ENCODE results near the gene CD8B.

The CD8B gene

DNA sequence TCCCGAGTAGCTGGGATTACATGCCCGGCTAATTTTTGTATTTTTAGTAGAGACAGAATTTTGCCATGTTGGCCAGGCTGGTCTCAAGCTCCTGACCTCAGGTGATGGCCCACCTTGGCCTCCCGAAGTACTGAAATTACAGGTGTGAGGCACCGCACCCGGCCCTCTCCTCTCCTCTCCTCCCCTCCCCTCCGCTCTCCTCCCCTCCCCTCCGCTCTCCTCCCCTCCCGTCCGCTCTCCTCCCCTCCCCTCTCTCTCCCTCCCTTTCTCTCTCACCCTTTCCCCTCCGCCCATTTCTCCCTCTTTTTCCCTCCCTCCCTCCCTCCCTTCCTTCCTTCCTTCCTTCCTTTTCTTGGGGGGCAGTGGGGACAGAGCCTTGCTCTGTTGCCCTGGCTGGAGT lies 28.4 kb downstream of the CD8B start:
- no peak for DNase-seq

DNA sequence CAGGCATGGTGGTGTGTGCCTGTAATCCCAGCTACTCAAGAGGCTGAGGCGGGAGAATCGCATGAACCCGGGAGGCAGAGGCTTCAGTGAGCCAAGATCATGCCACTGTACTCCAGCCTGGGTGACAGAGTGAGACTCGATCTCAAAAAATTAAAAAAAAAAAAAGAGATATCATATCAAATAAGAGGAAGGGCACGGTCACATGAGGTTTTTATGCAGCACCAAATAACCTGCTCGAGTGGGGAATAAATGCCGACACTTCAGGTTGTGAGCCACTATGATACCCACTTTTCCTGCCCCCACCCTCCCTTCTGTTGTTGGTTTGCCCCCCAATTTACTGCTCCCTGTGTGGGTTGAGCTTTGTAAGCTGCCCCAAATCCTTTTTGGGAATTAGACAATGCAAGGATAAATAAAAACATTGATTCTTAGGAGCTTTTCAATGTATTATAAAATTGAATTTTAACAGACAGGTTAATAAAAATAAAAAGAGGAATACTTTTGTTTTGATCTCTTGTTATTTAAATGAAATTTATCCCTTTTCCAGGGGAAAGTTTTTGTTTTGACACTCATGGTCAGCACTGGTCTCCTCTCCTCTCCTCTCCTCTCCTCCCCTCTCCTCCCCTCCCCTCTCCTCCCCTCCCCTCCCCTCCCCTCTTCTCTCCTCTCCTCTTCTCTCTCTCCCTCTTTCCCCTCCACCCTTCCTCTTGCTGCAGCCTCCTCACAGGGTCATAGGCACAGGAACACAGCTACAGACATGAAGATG lies 29.2 kb downstream of the CD8B start:
- no peak for DNase-seq

DNA sequence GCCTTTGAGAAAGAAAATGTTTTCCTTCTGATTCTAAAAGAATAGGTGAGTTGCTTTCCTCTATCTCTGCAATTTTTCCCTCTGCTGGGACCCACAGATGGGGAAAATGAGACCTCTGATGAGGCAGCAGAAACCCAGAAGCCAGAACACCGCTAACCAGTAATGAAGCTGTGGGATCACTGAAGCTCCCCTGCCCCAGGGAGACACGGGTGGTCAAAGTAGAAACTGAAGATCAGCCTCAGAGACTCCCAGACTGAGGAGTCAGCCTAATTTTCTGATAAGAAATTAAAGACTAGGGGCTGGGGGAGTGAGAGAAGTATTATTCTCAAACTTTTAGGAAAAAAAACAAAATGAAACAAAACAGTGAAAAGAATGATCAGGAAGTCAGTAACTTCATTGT lies 30.1 kb downstream of the CD8B start:
- no peak for DNase-seq

DNA sequence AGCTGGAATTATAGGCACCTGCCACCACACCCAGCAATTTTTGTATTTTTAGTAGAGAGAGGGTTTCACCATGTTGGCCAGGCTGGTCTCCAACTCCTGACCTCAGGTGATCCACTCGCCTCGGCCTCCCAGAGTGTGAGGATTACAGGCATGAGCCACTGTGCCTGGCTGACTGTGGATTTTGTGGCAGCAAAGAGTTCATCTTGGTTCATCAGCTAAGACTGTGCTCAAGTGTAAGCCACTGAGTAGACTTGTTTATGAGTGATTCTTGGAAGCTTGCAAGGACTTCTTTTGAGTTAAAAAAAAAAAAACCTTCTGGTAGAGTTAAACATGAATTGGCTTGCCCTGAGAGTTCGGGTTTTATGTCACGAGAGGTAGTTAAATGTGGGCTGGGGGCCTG lies 34.7 kb downstream of the CD8B start:
- no peak for DNase-seq

DNA sequence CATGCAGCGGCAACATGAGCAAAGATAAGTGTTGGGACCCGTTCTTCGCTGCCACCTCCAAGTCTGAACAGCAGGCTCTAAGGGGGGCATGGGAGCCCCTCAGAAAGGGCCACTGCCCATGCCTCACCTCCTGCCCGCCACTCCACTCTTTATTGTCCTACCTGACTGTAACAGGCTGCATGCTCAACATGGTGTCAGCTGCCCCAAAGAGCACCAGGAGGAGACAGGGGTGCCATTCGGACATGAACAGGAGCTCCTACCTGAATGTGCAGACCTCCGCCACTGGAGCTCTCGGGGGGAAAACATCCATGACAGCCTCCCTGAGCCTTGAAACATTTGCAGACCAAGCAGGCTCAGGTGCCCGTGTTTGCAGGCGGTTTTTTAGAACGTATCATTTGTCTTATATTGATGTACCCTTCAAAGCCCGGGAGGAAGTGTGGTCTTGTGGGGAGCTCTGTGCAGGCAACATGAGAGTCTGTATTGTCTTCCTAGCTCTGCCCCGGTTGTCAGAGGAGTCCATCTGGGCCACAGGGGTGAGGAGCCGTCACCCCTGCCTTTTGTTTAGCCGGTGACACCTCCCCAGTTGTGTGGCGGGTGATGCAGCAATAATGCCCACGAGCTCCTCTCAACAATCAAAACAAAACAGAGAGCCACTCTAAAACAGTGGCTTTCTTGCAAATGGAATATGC lies 35.8 kb downstream of the CD8B start:
- no peak for DNase-seq

DNA sequence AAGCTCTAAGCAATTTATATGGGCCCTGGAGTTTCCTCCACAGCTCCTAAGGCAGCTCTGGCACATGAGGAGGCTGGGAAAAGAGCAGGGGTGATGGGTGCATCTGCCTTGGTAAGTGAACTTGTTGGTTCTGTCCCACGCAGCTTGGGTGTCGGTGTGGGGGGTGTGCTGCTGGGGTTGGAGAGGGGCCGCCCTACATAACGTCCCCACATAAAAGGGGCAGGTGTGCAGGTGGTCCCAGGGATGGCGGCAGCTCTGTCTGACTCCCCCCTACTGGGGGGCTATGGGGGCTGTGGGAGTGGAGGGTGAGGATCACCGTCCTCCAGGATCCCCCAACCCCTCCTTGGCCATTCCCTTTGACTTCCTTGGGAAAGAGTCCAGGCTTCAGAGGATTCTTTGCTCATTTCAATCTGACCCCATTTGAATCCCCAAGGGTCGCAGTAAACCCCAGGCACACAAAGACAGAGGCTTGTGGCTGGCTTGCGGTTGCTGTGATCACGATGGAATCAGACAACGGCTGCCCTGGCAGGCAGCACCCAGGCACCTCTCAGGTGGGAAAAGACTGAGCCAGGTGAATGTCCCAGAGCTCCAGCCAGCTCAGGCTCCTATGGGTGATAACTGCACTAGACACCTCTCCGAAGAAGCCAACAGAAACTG lies 36.5 kb downstream of the CD8B start:
- DNase-seq: no peak

DNA sequence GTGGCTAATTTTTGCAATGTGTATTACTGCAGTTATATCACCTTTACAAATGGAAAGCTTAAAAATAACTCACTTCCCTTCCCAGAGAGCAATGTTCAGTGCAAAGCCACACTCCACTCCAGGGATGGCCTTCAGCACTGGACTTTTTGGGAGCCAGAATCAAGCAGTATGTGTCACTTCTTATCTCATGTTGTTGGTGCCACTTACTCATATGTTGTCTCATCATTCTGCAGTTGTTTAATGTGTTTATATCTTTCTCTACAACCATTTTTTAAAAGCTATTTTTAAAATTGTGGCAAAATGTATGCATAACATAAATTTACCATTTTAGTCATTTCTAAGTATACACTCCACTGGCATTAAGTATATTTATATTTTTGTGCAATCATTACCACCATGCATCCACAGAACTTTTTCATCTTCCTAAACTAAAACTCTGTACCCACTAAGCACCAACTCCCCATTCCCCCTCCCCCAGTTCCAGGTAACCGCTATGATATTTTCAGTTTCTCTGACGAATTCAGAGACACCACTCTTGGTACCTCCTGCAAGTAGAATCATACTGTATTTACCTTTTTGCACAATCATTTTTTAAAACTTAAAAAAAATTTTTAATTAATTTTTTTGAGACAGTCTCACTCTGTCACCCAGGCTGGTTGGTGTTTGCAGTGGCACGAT lies 38.9 kb downstream of the CD8B start:
- DNase-seq: no peak

DNA sequence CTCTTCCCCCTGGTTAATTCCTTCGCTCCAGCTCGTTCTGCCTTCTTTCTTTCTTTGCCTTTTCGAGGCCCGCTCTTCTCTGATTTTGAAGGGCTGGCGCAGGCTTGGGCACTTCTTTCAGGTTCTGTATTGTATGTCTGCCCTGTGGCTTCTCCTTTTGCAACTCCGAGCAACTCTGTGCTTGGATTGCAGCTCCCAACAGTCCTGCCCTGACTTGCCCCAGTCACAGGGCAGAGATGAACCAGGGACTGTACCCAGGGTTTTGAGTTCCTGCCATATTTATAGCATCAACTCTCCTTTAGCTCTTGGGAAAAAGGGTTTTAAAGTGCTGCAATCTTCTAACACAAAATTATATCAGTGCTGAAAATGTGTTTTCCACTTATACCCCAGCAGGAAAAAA lies 39.8 kb downstream of the CD8B start:
- no peak for DNase-seq

DNA sequence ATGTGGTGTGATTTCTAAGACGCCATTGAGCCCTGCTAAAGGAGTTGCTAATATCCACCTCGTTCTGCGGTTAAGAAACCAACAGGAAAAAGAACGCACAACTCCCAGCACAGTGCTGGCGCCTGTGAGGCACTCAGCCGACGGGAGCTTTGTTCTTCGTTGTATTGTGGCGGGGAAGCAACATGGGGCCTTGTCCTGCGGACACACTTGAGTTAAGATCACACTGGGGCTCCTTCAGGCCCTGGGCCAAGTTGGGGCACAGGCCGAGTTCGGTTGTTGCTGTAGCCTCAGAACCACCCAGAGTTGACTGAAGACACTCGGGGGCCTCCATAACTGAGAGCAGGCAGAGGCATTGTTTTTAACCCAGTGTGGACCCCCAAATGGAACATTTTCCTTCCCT lies 40.4 kb downstream of the CD8B start:
- DNase-seq: no peak

DNA sequence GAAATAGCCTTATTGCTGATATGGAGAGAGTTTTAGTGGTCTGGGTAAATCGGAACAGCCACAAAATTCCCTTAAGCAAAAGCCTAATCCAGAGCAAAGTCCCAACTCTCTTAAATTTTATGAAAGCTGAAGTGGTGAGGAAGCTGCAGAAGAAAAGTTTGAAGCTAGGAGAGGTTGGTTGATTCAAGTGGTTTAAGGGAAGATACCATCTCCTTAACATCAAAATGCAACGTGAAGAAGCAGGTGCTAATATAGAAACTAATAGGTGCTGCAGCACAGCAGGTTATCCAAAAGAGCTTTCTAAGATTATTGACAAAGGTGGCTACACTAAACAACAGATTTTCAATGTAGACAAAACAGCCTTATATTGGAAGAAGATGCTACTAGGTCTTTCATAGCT lies 42.7 kb downstream of the CD8B start:
- DNase-seq: no peak

DNA sequence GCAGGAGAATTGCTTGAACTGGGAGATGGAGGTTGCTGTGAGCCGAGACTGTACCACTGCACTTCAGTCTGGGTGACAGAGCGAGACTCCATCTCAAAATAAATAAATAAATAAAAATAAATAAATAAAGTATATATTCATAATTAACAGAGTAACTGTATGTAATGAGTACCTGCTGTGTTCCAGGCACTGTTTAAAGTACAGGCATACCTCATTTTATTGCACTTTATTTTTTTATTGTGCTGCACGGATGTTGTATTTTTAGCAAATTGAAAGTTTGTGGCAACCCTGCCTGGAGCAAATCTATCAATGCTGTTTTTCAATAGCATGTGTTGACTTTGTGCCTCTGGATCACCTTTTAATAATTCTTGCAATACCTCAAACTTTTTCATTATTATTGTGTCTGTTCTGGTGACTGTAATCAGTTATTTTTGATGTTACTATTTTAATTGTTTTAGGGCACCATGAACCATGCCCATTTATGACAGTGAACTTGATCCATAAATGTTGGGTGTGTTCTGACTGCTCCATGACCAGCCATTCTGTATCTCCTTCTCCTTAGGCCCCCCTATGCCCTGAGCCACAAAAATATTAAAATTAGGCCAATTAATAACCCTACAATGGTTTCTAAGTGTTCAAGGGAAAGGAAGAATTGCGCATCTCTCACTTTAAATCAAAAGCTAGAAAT lies 43.4 kb downstream of the CD8B start:
- DNase-seq: no peak

DNA sequence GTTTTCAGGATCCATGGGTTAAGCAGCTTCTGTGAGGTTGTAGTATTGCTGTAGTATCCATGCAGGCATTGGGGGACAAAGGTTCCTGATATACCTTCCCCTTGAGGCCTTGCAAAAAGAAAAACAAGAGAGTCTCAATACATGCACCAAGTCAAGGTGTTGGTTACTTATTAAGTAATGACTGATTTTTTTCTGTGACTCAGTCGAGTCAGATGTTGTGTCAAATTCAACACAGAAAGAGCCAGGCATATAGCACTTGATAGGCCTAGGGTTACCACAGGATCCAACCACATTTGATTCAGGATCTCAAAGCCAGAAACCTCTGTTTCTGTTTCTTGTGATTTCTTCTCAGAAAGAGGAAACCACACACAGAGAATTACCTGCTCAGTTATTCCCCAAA lies 46.1 kb downstream of the CD8B start:
- DNase-seq: no peak

DNA sequence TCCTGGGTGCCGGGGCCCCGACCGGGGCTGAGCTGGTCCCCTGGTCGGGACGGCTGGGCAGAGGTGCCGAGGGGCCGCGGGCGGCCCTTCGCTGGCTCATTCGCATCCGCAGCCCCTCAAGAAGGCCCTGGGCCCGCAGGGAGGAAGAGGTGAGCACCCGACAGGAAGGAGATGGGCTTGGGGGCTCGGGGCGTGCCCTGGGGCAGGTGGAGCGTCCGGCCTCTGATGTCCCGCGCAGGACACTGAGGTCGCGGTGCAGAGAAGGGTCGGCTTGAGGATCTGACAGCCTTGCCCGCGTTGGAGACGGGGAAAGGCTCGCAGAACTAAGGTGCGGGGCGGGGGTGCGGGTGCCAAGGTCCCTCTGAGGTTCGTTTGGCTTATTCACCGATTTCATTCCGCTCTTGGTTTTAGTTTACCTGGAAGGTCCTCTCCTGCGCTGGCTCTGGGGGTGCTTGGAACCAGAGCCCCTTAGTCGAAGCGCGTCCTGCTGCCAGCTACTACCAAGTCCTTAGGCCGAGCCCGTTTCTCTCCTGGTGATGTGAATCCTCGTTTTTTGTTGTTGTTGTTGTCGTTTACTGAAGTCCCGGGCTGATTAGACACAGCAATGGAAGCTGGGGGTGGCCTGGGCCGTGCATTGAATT lies 52.1 kb downstream of the CD8B start:
- no peak for DNase-seq

DNA sequence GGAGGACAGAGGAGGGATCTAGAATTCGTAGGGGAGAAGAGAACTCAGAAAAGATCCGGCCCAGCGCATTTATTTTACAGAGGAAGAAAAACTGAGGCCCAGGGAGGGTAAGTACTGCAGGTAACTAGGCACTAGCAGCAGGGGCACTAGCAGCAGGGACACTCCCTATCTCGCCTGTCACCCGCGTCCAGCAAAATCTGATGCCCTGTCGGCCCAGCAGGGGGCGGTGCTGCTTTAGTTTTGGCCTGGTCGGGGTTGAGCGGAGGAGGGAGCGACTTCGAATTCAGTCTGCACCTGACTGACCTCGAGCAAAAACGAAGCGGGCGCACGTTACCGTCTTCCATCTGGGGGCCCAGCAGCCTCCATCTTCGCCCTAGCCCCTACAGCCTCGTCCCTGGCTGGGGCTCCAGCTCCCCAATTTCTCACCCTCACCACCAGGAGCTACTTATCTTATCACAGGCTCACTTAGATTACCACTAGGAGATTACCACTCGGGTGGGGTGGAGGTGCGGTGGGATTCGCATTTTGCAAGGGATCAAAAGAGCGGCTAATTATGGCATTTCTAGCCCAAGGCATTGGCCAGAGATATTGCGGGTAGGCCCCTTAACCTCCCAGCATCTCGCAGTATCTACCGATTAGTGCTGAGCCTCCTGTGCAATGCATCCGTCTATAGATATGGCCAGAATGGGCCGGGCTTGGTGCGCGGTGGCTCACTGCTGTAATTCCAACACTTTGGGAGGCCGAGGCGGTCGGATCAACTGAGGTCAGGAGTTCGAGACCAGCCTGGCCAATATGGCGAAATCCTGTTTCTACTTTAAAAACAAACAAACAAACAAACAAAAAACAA lies 53.1 kb downstream of the CD8B start:
- DNase-seq: peak; percentile 65

DNA sequence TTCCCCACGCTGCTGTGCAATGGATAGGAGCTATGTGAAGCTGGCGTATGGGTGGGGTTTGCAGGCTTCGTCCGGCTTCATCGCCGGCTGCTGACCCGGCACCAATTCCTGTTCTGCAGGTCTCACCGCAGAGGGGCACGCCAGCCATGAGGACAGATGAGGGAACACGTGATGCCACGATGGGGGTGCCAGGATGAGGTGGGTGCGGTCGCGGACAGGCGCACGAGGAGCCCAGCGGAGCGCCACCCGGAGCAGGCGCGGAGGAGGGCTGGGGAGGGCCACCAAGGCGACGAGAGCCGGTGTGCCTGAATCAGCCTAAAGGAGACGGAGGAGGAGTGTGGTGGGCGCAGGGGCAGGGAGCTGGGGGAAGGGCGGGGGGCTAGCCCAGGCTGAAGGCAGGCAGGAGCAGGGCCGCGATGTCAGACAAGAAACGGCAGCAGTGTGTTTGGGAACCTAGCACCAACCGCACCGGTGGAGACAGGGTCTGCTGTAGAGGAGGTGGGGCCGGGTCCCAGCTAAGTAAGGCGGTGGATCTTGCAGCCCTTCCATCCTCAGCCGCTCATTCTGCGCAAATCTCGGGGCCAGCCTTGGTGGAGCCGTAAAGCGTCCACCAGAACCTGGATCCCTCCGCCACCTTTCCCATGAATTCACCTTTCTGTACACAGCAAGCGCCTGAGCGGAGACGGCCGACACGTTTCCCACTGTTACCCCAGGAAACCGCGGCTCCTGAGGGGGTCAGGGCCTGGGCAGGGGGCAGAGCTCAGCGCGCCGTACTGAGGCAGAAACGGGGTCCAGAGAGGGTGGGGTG lies 54.0 kb downstream of the CD8B start:
- peak; percentile 37 for DNase-seq

DNA sequence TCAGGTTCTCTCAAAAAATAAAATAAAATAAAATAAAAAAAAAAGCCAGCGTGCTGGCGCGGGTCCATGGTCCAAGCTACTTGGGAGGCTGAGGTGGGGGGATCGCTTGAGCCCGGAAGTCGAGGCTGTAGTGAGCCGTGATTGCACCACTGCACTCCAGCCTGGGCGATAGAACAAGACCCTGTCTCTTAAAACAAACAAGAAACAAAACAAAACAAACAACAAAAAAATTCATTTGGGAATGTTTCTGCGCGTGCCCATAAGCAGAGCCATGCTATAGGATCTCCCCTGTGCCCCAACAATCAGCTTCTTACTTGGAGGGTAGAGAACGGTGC lies 54.6 kb downstream of the CD8B start:
- DNase-seq: no peak

DNA sequence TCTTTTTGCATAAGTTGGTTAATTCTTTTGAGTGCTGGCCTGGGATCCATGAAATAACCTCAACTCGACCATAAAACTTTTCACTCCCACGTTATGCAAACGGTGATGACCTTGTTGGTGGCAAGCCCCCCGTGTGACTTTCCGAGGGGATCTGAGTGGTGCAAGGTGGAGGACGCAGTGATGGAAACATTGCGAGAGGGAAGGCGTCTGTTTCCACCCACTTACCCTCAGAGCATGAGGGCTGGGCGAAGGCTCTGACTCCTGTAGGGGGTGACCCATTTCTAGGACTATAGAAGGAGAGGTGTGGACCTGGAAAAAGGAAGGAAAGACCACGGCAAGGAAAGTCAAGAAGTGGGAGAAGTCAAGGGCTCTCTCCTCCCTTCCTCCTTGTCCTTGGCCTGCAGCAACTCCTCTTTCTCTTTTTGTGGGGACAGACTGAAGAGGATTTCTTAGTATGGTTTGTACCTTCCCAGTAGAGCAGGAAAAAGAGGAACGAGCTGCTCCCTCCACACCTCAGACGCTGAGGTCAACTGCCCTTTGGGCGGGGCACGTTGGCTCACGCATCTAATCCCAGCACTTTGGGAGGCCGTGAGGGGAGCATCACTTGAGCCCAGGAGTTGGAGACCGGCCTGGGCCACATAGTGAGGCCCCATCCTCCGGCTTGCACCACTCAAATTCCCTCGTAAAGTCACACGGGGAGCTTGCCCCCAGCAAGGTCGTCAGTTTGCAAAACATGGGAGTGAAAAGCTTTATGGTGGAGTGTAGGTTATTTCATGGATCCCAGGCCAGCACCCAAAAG lies 55.4 kb downstream of the CD8B start:
- no peak for DNase-seq

DNA sequence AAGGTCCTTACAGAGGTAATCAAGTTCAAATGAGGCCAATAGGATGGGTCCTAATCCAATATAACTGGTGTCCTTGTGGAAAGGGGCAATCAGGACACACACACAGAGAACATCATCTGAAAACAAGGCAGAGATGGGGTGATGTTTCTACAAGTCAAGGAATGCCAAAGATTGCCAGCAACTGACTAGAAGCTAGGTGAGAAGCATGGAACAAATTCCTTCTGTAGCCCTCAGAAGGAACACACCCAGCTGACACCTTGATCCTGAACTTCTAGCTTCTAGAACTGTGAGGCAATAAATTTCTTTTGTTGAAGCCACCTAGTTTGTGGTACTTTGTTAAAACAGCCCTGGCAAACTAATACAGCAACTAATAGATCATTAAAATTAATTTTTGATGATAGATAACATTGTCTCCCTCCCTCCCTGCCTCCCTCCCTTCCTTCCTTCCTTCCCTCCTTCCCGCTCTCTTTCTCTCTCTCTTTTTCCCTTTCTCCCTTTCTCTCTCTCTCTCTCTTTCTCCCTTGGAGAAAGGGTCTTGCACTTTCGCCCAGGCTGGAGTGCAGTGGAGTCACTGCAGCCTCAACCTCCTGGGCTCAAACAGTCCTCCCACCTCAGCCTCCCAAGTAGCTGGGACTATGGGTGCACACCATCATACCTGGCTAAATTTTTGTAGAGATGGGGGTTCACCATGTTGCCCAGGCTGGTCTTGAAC lies 60.7 kb downstream of the CD8B start:
- DNase-seq: no peak

DNA sequence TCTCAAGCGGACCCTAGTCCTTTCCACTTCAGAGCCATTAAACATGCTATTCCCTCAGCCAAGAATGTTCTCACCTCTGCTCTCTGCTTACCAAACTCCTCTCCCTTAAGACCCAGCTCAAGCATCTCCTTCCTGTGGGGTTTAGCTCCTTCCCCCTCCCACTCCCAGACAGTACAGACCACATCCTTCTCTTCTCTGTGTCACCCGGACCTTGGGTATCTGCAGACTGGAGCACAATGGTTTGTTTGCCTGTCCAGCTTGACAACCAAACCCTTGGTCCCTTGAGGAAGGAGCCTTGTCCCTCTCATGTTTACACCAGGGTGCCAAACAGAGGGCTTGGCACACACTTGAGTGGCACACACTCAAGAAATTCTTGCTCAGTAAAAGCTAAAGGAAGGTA lies 66.8 kb downstream of the CD8B start:
- DNase-seq: no peak

All from NCI-H2029 (cell line).